Stimulated activated CD8-positive, alpha-beta memory T cell treated with anti-CD3 and anti-CD28 coated beads, Interleukin-15, amount 100 ng/mL, for 24 hours (primary cell): ENCODE measurements around the gene TEX26.
"Not testable (repeated sequence)": the region's sequence is repeated elsewhere in the genome, so short reads cannot be mapped to it uniquely, and the experiment has no call there.

Experiments
- DNase-seq: peaks from one replicate; pipeline ENCODE4 v3.0.0-alpha.2; 2020; ENCODE audit warnings: low read depth

The TEX26 gene

GRCh38 chr13:30918662-30919405, 13.6 kb upstream of the TEX26 start:
- no peak for DNase-seq

DNA sequence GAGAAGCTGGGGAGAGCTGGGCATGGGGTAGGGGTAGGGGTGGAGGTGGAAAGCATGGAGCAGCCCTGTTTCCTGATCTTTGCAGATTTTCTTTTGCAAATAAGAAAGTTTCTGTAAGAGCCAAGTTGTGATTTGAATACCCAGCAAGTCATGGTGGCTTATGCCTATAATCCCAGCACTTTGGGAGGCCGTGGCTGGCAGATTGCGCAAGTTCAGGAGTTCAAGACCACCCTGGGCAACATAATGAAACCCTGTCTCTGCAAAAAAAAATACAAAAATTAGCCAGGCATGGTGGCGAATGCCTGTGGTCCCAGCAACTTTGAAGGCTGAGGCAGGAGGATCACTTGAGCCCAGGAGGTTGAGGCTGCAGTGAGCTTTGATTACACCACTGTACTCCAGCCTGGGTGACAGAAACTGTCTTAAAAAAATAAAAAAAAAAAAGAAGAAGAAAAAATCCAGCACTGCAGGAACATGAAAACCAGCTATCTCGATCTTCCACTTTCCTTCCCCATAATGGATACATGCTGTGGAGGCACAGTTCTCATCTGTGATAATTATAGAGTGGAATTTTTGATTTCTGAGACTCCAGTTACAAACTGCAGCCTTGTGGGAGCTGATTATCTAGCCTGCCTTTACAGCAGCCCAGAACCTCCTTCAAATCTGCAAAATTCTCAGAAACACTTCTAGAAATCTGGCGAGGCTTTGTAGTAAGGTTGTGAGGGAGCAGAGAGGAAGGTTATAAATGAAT, 12.1 kb upstream of the TEX26 start:
- no peak for DNase-seq

DNA sequence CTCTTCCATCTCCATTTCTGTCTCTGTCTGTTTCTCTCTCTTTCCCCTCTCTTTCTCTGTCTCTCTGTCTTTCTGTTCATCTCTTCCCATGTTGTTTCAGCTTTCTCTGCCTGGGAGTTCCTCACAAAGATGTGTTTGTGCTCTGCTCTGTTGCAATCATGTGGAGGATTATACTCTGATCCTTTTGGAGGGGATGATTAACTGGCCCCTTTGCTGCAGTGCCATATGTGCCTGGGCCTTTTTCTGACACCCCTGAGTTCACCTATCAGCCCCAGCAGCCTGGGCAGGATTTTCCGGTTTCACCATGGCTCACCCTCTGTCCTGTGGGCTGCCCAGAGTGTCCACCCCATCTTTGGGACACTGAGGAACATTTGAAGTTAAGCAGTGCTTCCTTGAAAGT, 9.0 kb upstream of the TEX26 start:
- no peak for DNase-seq

GRCh38 chr13:30924721-30925120, 7.7 kb upstream of the TEX26 start:
- DNase-seq: no peak

- no peak for DNase-seq
These were observed 7.0 kb upstream of the TEX26 start for GRCh38 chr13:30925429-30925828.

GRCh38 chr13:30926781-30927180, 5.7 kb upstream of the TEX26 start:
- DNase-seq: no peak

DNA sequence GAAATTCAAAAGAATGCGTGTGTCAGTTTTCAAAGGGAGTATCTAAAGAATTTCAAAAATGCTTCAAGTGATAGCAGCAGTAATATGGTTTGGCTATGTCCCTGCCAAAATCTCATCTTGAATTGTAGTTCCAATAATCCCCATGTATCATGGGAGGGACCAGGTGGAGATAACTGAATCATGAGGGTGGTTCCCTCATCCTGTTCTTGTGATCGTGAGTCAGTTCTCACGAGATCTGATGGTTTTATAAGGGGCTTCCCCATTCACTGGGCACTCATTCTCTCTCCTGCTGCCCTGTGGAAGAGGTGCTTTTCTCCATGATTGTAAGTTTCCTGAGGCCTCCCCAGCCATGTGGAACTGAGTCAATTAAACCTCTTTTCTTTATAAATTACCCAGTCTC, 5.3 kb upstream of the TEX26 start:
- DNase-seq: not testable (repeated sequence)

DNA sequence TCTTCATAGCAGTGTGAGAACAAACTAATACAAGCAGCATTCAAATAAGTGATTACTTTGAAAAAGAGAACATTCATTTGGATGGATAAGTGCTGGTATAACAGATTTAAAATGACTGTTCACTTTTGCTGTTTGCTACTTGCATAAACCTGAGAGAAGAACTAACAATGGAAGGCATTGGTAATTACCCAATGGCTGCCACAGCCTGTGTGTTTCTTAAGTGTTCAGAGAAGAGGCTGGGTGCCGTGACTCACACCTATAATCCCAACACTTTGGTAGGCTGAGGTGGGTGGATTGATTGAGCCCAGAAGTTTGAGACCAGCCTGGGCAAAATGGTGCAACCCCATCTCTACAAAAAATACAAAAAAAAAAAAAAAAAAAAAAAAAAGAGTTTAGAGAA, 4.9 kb upstream of the TEX26 start:
- DNase-seq: no peak

DNA sequence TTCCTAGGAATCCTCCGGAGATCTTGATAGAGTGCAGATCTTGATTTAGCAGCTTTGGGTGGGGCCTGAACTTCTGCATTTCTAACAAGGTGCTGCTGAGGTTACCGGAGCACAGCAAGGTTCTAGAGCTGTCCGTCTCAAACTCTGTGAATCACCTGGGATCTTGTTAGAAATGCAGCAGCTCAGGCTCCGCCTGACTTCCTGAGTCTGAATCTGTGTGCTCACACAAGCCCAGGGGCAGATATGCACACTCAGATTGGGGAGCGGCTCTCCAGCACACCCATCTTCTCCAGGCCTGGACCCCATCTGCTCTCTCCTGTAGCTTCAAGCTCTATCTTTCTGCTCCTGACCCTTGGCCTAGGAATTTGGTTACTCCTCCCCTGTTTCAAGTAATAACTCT, 3.5 kb upstream of the TEX26 start:
- DNase-seq: no peak

- DNase-seq: no peak
These were observed 856 bp downstream of the TEX26 start for GRCh38 chr13:30933354-30933670.

DNA sequence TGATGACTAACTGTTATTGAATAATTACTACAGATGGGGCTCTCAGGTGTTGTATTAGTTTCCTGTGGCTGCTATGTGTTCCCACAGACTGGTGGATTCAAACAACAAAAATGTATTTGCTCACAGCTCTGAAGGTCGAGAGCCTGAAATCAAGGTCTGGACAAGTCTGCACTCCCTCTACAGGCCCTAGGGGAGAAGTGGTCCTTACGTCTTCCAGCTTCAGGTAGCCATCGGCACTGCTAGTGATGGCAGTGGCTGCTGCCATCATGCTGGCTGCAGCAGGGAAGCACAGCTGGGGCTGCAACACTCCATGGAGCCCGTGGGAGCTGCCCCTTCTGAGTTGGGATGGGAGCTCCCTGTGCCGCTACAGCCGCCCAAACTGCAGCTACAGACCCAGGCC, 1.9 kb downstream of the TEX26 start:
- DNase-seq: no peak

- DNase-seq: no peak
These were observed 2.3 kb downstream of the TEX26 start for GRCh38 chr13:30934803-30935202.

GRCh38 chr13:30936971-30937370, 4.5 kb downstream of the TEX26 start:
- DNase-seq: no peak

DNA sequence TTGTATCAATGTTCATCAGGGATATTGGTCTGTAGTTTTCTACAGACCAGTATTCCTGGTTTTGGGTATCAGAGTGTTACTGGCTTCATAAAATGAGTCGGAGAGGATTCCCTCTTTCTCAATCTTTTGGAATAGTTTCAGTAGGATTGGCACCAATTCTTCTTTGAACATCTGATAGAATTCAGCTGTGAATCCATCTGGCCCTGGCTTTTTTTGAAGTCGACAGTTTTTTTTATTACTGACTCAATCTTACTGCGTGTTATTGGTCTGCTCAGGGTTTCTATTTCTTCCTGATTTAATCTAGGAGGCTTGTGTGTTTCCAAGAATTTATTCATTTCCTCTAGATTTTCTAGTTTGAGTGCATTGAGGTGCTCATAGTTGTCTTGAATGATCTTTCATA, 11.4 kb downstream of the TEX26 start:
- DNase-seq: no peak

DNA sequence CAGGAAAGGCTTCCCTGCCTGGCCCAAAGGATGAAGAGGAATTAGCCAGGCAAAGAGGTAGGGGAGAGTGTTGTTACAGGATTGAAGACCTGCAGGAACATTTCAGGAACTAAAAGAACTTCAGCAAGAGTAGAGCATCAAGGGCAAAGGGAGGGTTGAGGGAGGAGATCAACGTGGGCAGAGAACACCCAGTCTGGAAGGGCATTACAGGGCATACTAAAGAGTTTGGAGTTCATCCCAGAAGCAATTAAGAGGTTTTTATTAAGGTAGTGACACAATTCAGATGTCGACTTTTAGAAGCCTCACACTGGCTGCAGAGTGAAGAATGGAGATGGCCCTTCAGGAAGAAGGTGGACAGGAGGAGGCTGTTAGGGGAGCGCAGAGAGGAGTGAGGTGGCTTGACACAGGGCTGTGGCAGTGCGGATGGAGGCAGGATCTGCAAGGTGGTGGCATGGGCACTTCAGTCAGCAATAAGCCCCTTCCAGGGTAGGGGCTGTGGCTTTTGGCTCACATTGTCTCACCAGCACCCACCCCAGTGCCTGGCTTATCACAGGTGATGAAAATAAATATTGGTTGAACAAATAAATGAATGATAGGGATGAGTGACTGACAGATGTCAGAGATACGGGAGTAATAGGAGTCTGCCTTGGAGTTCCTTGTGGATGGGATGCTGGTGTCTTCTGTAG, 24.9 kb downstream of the TEX26 start:
- DNase-seq: no peak

DNA sequence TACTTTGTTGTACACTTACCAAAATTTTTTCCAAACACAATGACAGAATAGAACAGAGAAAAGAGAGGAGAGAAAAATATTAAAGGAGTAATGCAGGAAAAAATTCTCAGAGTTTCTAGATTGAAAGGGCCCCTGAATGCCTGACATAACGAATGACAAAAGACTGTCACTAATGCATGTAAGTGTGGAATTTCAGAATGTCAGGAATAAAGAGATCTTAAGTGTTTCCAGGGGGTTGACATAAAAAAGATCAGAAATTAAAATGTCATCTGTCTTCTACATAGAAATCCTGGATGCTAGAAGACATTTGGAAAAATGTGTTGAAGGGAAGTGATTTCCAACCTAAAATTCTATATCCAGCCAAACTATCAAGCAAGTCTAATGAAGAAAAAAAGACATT, 27.2 kb downstream of the TEX26 start:
- no peak for DNase-seq

- no peak for DNase-seq
These were observed 31.3 kb downstream of the TEX26 start for GRCh38 chr13:30963791-30964190.

DNA sequence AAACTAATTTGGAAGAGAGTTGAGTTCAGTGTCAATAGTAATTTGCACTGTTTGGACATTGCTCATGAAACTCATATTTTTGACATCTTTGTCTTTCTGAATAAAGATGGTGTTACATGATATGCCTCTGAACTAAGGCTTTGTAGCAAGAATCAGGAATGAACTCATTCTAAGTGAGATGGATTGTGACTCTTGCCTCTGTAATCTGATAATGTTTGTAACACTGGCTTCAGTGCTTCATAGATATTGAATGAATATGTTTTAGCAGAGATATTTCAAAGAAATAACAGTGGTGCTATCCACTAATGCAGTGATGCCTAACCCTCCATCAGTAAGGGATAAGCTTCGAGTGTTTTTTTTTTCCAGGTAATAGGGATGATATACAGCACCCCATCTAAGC, 32.9 kb downstream of the TEX26 start:
- DNase-seq: no peak

- DNase-seq: no peak
These were observed 33.6 kb downstream of the TEX26 start for GRCh38 chr13:30966101-30966500.

DNA sequence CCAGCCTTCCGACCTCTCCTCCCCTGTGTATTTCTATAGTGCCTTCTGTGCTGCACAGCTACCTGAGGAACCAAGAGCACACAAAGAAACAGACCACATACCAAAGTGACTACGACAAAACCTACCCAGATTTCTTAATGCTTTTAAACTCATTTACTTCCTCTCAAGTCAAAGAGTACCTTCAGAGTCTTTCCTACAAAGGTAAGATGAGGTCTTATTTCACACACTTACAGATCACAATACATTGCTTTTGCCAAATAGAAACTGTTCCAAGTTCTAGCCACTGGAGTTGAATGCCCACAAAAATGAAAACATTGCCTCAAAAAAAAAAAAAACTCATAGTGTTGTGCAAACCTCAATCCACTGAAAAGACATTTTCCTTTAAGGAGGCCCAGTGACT, 36.4 kb downstream of the TEX26 start:
- DNase-seq: no peak

- DNase-seq: no peak
These were observed 39.1 kb downstream of the TEX26 start for GRCh38 chr13:30971575-30971974.

GRCh38 chr13:30972888-30973377, 40.5 kb downstream of the TEX26 start:
- DNase-seq: no peak

- DNase-seq: no peak
These were observed 41.9 kb downstream of the TEX26 start for GRCh38 chr13:30974350-30974749.
